Measurements from ENCODE around the gene C10orf95.
"Not testable (repeated sequence)": the region's sequence is repeated elsewhere in the genome, so short reads cannot be mapped to it uniquely, and the experiment has no call there.

Gene C10orf95

GRCh38 chr10:102451105-102451969 lies at the start of gene C10orf95:
C10orf95 (minus strand) TSS chr10:102451543; CDS start chr10:102451093, 450 bp downstream.
- no peak for DNase-seq (ENCODE audit: low read depth)
- H3K4me3 ChIP-seq (ENCODE audit: low read depth, low read length), result peak within 1 kb of the TSS; percentile 99
- no peak for TF ChIP-seq CTCF (IDR thresholded peaks at IDR 0.05; ENCODE audit: control insufficient read depth, extremely low read depth, insufficient read depth)

GRCh38 chr10:102500686-102501085 lies 49.3 kb upstream of the C10orf95 start:
- not testable (repeated sequence) for DNase-seq (ENCODE audit: low read depth)
- H3K4me3 ChIP-seq (ENCODE audit: low read depth, low read length), result peak overlapping the region; percentile 83; the same call in 1 of the 2 replicates

- no peak for TF ChIP-seq CTCF (IDR thresholded peaks at IDR 0.05; ENCODE audit: control insufficient read depth, extremely low read depth, insufficient read depth)
- no peak for DNase-seq (ENCODE audit: low read depth)
- no peak overlapping the region for H3K4me3 ChIP-seq (ENCODE audit: low read depth, low read length)
These were observed 48.0 kb upstream of the C10orf95 start for GRCh38 chr10:102499356-102499755.

- no peak for TF ChIP-seq CTCF (IDR thresholded peaks at IDR 0.05; ENCODE audit: control insufficient read depth, extremely low read depth, insufficient read depth)
- no peak overlapping the region for H3K4me3 ChIP-seq (ENCODE audit: low read depth, low read length)
These were observed 46.2 kb upstream of the C10orf95 start for GRCh38 chr10:102497545-102497944.

GRCh38 chr10:102493771-102494170 lies 42.4 kb upstream of the C10orf95 start:
- no peak for TF ChIP-seq CTCF (IDR thresholded peaks at IDR 0.05; ENCODE audit: control insufficient read depth, extremely low read depth, insufficient read depth)
- H3K4me3 ChIP-seq (ENCODE audit: low read depth, low read length), result no peak overlapping the region
- no peak for DNase-seq (ENCODE audit: low read depth)

More at GRCh38 chr10:102497545-102497944, 46.2 kb upstream of the C10orf95 start:
- no peak for DNase-seq (ENCODE audit: low read depth)

- H3K4me3 ChIP-seq (ENCODE audit: low read depth, low read length), result no peak overlapping the region
- no peak for DNase-seq (ENCODE audit: low read depth)
- TF ChIP-seq CTCF (IDR thresholded peaks at IDR 0.05; ENCODE audit: control insufficient read depth, extremely low read depth, insufficient read depth), result no peak
These were observed 41.6 kb upstream of the C10orf95 start for GRCh38 chr10:102492983-102493382.

- TF ChIP-seq CTCF (IDR thresholded peaks at IDR 0.05; ENCODE audit: control insufficient read depth, extremely low read depth, insufficient read depth), result no peak
- no peak overlapping the region for H3K4me3 ChIP-seq (ENCODE audit: low read depth, low read length)
- DNase-seq (ENCODE audit: low read depth), result no peak
These were observed 41.1 kb upstream of the C10orf95 start for GRCh38 chr10:102492344-102492939.

Data from LNCaP clone FGC (cell line).